Endothelial cell of umbilical vein (primary cell): ENCODE measurements around the gene SYNDIG1. TPM values are rescaled to one million over a fixed set of nuclear protein-coding genes. Genes with fewer than 3 reads are reported as not detected.

Experiments used
- BruUV-seq: library from RNA; stranded (reverse); fragments of 400-500 nt; replicated peaks from 2 replicates; lab custom pipeline; 2021; lab: Mats Ljungman, UMichigan
- CTCF ChIA-PET: fragments of 300-600, 350-600 bp; sonication (Branson Sonifier 250); formaldehyde crosslinking; loops from one replicate; lab custom pipeline; 2021; ENCODE audit warnings: antibody characterized with exemption, inconsistent platforms; lab: Charles Lee
- POLR2A ChIA-PET: fragments of 300-600, 350-600 bp; sonication (Branson Sonifier 250); formaldehyde crosslinking; loops from one replicate; lab custom pipeline; 2021; ENCODE audit warnings: antibody characterized with exemption, inconsistent platforms; lab: Charles Lee
- DNase-seq: peaks from one replicate; pipeline ENCODE4 v3.0.0-alpha.2; 2011; ENCODE audit warnings: low read depth, low spot score
- FAIRE-seq: peaks from 2 replicates; lab custom pipeline; 2011; peaks lifted over from hg19 to GRCh38; lab: Jason Lieb, UNC
- H2AFZ ChIP-seq: 2 replicates; pipeline ENCODE4 v1.6.0; 2012; ENCODE audit warnings: low read depth, low read length, control low read depth, inconsistent platforms
- H3K27ac ChIP-seq: 2 replicates; pipeline ENCODE4 v1.5.1; 2011; ENCODE audit warnings: low read depth, mild to moderate bottlenecking, control low read depth, low read length, moderate library complexity; ENCODE audit not compliant: insufficient read depth
- H3K27me3 ChIP-seq, 2 experiments: 2 replicates each; pipeline versions ENCODE4 v1.6.0 to v1.6.1; 2011; ENCODE audit warnings: low read length in 2 of 2, mixed read lengths in 1 of 2; ENCODE audit not compliant: control insufficient read depth in 2 of 2, insufficient read depth in 2 of 2
- H3K36me3 ChIP-seq, 2 experiments: 2 replicates in 1 of 2; 3 replicates in 1 of 2; pipeline ENCODE4 v1.5.1; 2011; ENCODE audit warnings: low read length in 2 of 2, mild to moderate bottlenecking in 1 of 2, moderate library complexity in 1 of 2; ENCODE audit not compliant: control insufficient read depth in 2 of 2, insufficient read depth in 2 of 2; ENCODE audit errors: extremely low read depth in 1 of 2
- H3K4me1 ChIP-seq: 3 replicates; pipeline ENCODE4 v1.5.1; 2011; ENCODE audit warnings: mild to moderate bottlenecking, low read length; ENCODE audit not compliant: control insufficient read depth, insufficient read depth; ENCODE audit errors: extremely low read depth
- H3K4me2 ChIP-seq: 2 replicates; pipeline ENCODE4 v1.6.1; 2011; ENCODE audit warnings: low read length, control low read depth, mixed read lengths; ENCODE audit not compliant: insufficient read depth
- H3K4me3 ChIP-seq, 3 experiments: fragments of 200-600 bp in 1 of 3; sonication (generic), shearing (Covaris generic) in 1 of 3; replicated peaks in 1 of 3; 2 replicates each; pipeline ENCODE4 v1.5.1; 2011 to 2016; ENCODE audit warnings: control low read depth in 3 of 3, low read length in 3 of 3, mild to moderate bottlenecking in 2 of 3, inconsistent platforms in 1 of 3, low read depth in 1 of 3, moderate library complexity in 1 of 3; ENCODE audit not compliant: insufficient read depth in 1 of 3
- H3K79me2 ChIP-seq: 2 replicates; pipeline ENCODE4 v1.6.0; 2012; ENCODE audit warnings: low read length, inconsistent platforms; ENCODE audit not compliant: control insufficient read depth, insufficient read depth
- H3K9ac ChIP-seq: replicated peaks from 2 replicates; pipeline ENCODE3; 2011; ENCODE audit warnings: low read length, control low read depth; ENCODE audit not compliant: insufficient read depth; ENCODE audit errors: extremely low read depth
- H3K9me1 ChIP-seq: replicated peaks from 3 replicates; pipeline ENCODE4 v1.6.0; 2011; ENCODE audit warnings: mild to moderate bottlenecking, low read length; ENCODE audit not compliant: control insufficient read depth, insufficient read depth; ENCODE audit errors: extremely low read depth
- H3K9me3 ChIP-seq: replicated peaks from 2 replicates; pipeline ENCODE4 v1.5.1; 2012; ENCODE audit warnings: low read length, inconsistent platforms; ENCODE audit not compliant: control insufficient read depth, insufficient read depth
- H4K20me1 ChIP-seq: replicated peaks from 2 replicates; pipeline ENCODE3; 2011; ENCODE audit warnings: mild to moderate bottlenecking, low read length; ENCODE audit not compliant: control insufficient read depth, insufficient read depth; ENCODE audit errors: extremely low read depth
- EZH2 ChIP-seq: IDR thresholded peaks from 2 replicates; pipeline ENCODE4 v1.6.1; 2012; ENCODE audit warnings: borderline replicate concordance, low read depth, mild to moderate bottlenecking, moderate library complexity, low read length, inconsistent platforms; ENCODE audit not compliant: severe bottlenecking
- FOS ChIP-seq: IDR thresholded peaks from 2 replicates; pipeline ENCODE4 v1.6.1; 2011; ENCODE audit warnings: mild to moderate bottlenecking, low read length, moderate library complexity, borderline replicate concordance; ENCODE audit not compliant: insufficient read depth
- GATA2 ChIP-seq: IDR thresholded peaks from 2 replicates; pipeline ENCODE4 v1.7.0; 2011; ENCODE audit warnings: low read depth, mild to moderate bottlenecking, moderate library complexity, mixed read lengths, low read length; ENCODE audit not compliant: insufficient read length, insufficient read depth
- JUN ChIP-seq: IDR thresholded peaks from 2 replicates; pipeline ENCODE4 v1.6.1; 2011; ENCODE audit warnings: borderline replicate concordance, low read depth; ENCODE audit not compliant: insufficient read length, insufficient read depth
- MAX ChIP-seq: IDR thresholded peaks from 2 replicates; pipeline ENCODE4 v1.6.1; 2011; ENCODE audit not compliant: insufficient read depth, insufficient read length
- MYC ChIP-seq: IDR thresholded peaks from one replicate; pipeline ENCODE4 v1.6.1; 2011; ENCODE audit warnings: mild to moderate bottlenecking, low read depth, low read length
- POLR2A ChIP-seq: IDR thresholded peaks from 2 replicates; pipeline ENCODE4 v1.6.1; 2012; ENCODE audit warnings: low read depth, mild to moderate bottlenecking, control low read depth, low read length
- POLR2AphosphoS5 ChIP-seq: IDR thresholded peaks from 2 replicates; pipeline ENCODE4 v1.6.1; 2012; ENCODE audit warnings: low read depth, mild to moderate bottlenecking, control low read depth, low read length, moderate library complexity; ENCODE audit not compliant: insufficient read depth
- dilution Hi-C: fragments of 300-500 bp; cut with MboI; formaldehyde crosslinking; loops from one replicate; pipeline ENCODE4 v1.15.0; 2019; ENCODE audit warnings: low sequenced_read_pairs; ENCODE audit not compliant: extremely low pct_ligation_motif_present
- intact Hi-C: fragments of 100-400 bp; cut with micrococcal nuclease; formaldehyde crosslinking; loops from one replicate; pipeline ENCODE4 v1.10.0; 2022
- polyA plus RNA-seq, 4 experiments: library from polyadenylated mRNA; depleted of rRNA in 3 of 4; stranded (reverse) in 3 of 4; unstranded in 1 of 4; fragments of >200 nt; gene quantifications; 2 replicates each; pipeline versions ENCODE4 v1.2.1 to v1.2.3, GENCODE V29; 2011 to 2012; ENCODE audit warnings: missing spikeins in 1 of 4
- total RNA-seq: library from RNA; stranded (reverse); gene quantifications from 2 replicates; pipeline ENCODE4 v1.2.3, GENCODE V29; 2021
- TF ChIP-seq, protein P1 (sequence below), 2 donors: IDR thresholded peaks; 1 replicate in 1 of 2; 2 replicates in 1 of 2; pipeline ENCODE4 v1.5.1; 2011; ENCODE audit warnings: low read length in 2 of 2, mild to moderate bottlenecking in 2 of 2, moderate library complexity in 2 of 2, control low read depth in 1 of 2, inconsistent platforms in 1 of 2, low read depth in 1 of 2; ENCODE audit not compliant: insufficient read depth in 1 of 2; ENCODE audit errors: extremely low read depth in 1 of 2

Gene SYNDIG1
- total and polyA plus RNA-seq, 2 donors (not counting 3 experiments of a cell fraction or from before 2014, with no cell fraction given): not detected

- Histone ChIP-seq H3K4me3 (no peak overlapping the region), H3K79me2 (no peaks in the 10 kb centered on the region), H3K27ac (no peak overlapping the region), H3K36me3 (no peaks in the 10 kb centered on the region), H3K9ac (no peak overlapping the region), H3K9me1 (no peaks in the 10 kb centered on the region), H2AFZ (no peak overlapping the region), H3K4me2 (no peak overlapping the region), H3K27me3 (no peaks in the 10 kb centered on the region), H3K4me1 (no peaks in the 10 kb centered on the region), H3K9me3 (no peaks in the 10 kb centered on the region), H4K20me1 (no peaks in the 10 kb centered on the region)
- no TSS peak for BruUV-seq
- DNase-seq: no peak
- ChIA-PET CTCF (no interaction called here), POLR2A (no interaction called here)
- dilution Hi-C loops (no loop called here), intact Hi-C loops (no loop called here)
- FAIRE-seq: no peak
- TF ChIP-seq MAX: no peak
- TF ChIP-seq GATA2: no peak
- TF ChIP-seq, protein P1, sequence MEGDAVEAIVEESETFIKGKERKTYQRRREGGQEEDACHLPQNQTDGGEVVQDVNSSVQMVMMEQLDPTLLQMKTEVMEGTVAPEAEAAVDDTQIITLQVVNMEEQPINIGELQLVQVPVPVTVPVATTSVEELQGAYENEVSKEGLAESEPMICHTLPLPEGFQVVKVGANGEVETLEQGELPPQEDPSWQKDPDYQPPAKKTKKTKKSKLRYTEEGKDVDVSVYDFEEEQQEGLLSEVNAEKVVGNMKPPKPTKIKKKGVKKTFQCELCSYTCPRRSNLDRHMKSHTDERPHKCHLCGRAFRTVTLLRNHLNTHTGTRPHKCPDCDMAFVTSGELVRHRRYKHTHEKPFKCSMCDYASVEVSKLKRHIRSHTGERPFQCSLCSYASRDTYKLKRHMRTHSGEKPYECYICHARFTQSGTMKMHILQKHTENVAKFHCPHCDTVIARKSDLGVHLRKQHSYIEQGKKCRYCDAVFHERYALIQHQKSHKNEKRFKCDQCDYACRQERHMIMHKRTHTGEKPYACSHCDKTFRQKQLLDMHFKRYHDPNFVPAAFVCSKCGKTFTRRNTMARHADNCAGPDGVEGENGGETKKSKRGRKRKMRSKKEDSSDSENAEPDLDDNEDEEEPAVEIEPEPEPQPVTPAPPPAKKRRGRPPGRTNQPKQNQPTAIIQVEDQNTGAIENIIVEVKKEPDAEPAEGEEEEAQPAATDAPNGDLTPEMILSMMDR (IDR thresholded peaks at IDR 0.05; ENCODE audit: extremely low read depth in 1 of 2, insufficient read depth in 1 of 2, low read depth in 1 of 2, low read length in 2 of 2): no peak
- no peak for TF ChIP-seq POLR2AphosphoS5
- no peak for TF ChIP-seq JUN
- no peak for TF ChIP-seq FOS
- no peak for TF ChIP-seq EZH2
- TF ChIP-seq POLR2A: no peak
- no peak for TF ChIP-seq MYC
These were observed 139.7 kb downstream of the SYNDIG1 start for GRCh38 chr20:24608926-24609667.
